Neural crest cell (in vitro differentiated cells): ENCODE results near the gene CENPP. TPM values are rescaled to one million over a fixed set of nuclear protein-coding genes. Genes with fewer than 3 reads are reported as not detected.
"Not testable (repeated sequence)": the region's sequence is repeated elsewhere in the genome, so short reads cannot be mapped to it uniquely, and the experiment has no call there.

Experiments
- DNase-seq: peaks from one replicate; pipeline ENCODE4 v3.0.0; 2021; ENCODE audit warnings: low read depth, mixed read lengths, low spot score
- H3K27ac Mint-ChIP-seq: one replicate; pipeline ENCODE4 v1.8.0; 2021; ENCODE audit warnings: mild to moderate bottlenecking, mixed read lengths; ENCODE audit not compliant: unreplicated experiment
- H3K27me3 Mint-ChIP-seq: 2 replicates; pipeline ENCODE4 v1.8.0; 2021; ENCODE audit warnings: low read depth, mild to moderate bottlenecking, mixed read lengths
- H3K36me3 Mint-ChIP-seq: 2 replicates; pipeline ENCODE4 v1.8.0; 2021; ENCODE audit warnings: low read depth, mild to moderate bottlenecking, mixed read lengths
- H3K4me1 Mint-ChIP-seq: 2 replicates; pipeline ENCODE4 v1.8.0; 2021; ENCODE audit warnings: mixed read lengths
- H3K4me3 Mint-ChIP-seq: one replicate; pipeline ENCODE4 v1.8.0; 2021; ENCODE audit warnings: mild to moderate bottlenecking, mixed read lengths
- H3K9me3 Mint-ChIP-seq: 2 replicates; pipeline ENCODE4 v1.8.0; 2021; ENCODE audit warnings: mixed read lengths
- total RNA-seq: library from RNA; stranded (reverse); gene quantifications from 2 replicates; pipeline ENCODE4 v1.2.1, GENCODE V29; 2021
- TF ChIP-seq, protein P1 (sequence below): fragments of 200-600 bp; sonication (generic); conservative IDR thresholded peaks from 2 replicates; pipeline ENCODE4 v1.5.0; 2021; ENCODE audit warnings: antibody characterized with exemption, mild to moderate bottlenecking

Gene CENPP
- total RNA-seq, 1 donor from 2014 or later = 15.7 TPM

DNA sequence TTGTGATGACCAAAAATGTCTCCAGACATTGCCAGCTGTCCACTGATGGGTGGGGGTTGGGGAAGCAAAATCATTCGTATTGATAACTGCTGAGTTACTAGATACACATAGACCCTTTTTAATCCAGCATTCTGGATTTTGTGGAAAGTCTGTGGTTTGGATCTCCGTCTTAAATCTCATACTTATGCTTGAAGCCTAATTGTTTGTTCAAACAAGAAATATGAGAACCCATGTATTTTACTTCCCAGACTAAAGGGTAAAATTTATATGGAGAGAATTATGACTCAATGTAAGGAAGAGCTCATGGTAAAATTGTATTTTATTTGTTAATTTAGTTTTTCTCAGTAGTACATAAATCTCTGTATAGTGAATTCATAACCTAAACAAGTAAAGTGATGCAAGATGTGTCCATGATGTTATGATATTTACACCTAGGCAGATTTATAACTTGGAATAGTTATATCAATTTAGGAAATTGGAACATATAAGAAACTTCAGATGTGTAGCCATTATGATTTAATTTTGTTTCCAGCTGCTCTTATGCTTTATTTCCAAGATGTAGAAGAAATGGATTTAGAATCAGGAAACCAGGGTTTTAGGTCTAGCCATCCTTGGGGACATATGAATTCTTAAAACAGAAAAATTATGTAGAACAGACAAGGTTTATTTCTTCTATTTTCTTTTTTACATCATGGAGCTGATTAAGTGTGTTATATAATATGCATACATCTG is 83.2 kb downstream of the CENPP start:
- peaks cover 3% of the 10 kb centered on the region for H3K4me1 Mint-ChIP-seq
- TF ChIP-seq, protein P1, sequence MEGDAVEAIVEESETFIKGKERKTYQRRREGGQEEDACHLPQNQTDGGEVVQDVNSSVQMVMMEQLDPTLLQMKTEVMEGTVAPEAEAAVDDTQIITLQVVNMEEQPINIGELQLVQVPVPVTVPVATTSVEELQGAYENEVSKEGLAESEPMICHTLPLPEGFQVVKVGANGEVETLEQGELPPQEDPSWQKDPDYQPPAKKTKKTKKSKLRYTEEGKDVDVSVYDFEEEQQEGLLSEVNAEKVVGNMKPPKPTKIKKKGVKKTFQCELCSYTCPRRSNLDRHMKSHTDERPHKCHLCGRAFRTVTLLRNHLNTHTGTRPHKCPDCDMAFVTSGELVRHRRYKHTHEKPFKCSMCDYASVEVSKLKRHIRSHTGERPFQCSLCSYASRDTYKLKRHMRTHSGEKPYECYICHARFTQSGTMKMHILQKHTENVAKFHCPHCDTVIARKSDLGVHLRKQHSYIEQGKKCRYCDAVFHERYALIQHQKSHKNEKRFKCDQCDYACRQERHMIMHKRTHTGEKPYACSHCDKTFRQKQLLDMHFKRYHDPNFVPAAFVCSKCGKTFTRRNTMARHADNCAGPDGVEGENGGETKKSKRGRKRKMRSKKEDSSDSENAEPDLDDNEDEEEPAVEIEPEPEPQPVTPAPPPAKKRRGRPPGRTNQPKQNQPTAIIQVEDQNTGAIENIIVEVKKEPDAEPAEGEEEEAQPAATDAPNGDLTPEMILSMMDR = no peak

DNA sequence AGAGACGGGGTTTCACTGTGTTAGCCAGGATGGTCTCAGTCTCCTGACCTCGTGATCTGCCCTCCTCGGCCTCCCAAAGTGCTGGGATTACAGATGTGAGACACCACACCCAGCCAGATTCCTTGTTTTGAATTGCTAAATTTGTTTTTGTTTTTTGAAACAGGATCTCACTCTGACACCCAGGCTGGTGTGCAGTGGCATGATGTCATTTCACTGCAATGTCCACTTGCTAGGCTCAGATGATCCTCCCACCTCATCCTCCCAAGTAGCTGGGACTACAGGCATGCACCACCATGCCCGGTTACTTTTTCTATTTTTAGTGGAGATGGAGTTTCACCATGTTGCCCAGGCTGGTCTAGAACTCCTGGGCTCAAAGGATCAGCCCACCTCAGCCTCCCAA is 85.4 kb downstream of the CENPP start:
- not testable (repeated sequence) for H3K27me3 Mint-ChIP-seq, DNase-seq, H3K9me3 Mint-ChIP-seq, H3K4me3 Mint-ChIP-seq, H3K4me1 Mint-ChIP-seq, H3K36me3 Mint-ChIP-seq, H3K27ac Mint-ChIP-seq

More for the DNA sequence above, 83.2 kb downstream of the CENPP start:
- no peaks in the 10 kb centered on the region for H3K36me3 Mint-ChIP-seq
- no peak overlapping the region for H3K4me3 Mint-ChIP-seq
- H3K27me3 Mint-ChIP-seq = no peaks in the 10 kb centered on the region
- H3K27ac Mint-ChIP-seq = no peak overlapping the region
- no peaks in the 10 kb centered on the region for H3K9me3 Mint-ChIP-seq
- DNase-seq = no peak

DNA sequence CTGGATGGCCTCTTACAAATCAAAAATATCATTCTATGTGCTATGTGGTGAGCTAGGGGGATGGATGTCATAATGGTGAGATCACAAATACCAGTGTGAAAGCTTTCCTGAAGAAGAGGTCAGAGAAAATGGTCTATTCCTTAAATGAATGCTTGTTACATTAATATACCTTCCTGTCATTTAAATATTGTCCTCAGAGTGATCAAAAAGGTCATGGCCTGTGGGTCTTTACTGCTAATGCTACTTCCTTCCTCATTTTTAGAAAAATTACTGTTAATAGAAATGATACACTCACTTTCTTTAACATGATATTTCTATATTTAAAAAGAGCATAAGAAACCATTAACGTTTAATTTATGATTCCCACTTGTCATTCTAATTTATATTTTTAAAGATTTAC is 88.8 kb downstream of the CENPP start:
- H3K9me3 Mint-ChIP-seq = no peaks in the 10 kb centered on the region
- TF ChIP-seq, protein P1 = no peak
- no peak overlapping the region for H3K27ac Mint-ChIP-seq
- peaks cover 3% of the 10 kb centered on the region for H3K4me1 Mint-ChIP-seq
- no peaks in the 10 kb centered on the region for H3K27me3 Mint-ChIP-seq
- H3K4me3 Mint-ChIP-seq = no peak overlapping the region
- DNase-seq = no peak
- no peaks in the 10 kb centered on the region for H3K36me3 Mint-ChIP-seq

DNA sequence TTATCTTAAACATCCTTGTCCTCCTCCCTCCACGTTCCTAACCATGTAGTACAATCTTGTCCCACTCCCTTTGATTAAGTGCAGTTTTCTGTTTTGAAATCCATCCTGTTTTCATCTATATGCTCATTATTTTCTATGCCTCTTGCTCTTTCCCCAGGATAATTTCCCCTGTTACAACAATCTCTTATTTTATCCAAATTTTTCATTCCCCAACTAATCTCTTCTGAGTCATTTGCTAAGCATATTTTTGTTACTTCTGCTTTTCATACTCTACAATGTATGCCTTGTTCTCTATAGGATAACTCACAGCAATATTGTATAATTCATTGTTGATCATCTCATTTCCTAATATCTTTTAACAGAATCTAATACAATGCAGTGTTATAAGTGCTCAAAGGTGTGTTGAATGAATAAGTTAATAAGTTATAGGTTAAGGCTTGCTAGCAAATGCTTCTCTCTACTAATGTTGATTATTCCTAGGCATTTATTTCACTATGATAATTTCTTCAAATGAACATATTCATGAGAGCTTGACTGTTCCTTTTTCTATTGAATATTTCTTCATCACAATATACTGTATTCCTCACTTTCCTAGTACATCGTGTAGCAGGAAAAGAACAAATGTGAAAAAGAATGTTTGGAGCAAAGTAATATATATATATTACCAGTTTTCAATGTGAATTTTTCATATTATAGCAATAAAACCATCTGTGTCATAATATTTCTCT is 97.0 kb downstream of the CENPP start:
- no peaks in the 10 kb centered on the region for H3K9me3 Mint-ChIP-seq
- H3K27ac Mint-ChIP-seq = no peak overlapping the region
- peaks cover 8% of the 10 kb centered on the region for H3K4me1 Mint-ChIP-seq
- DNase-seq = no peak
- TF ChIP-seq, protein P1 = no peak
- no peaks in the 10 kb centered on the region for H3K36me3 Mint-ChIP-seq
- no peaks in the 10 kb centered on the region for H3K27me3 Mint-ChIP-seq
- no peak overlapping the region for H3K4me3 Mint-ChIP-seq

DNA sequence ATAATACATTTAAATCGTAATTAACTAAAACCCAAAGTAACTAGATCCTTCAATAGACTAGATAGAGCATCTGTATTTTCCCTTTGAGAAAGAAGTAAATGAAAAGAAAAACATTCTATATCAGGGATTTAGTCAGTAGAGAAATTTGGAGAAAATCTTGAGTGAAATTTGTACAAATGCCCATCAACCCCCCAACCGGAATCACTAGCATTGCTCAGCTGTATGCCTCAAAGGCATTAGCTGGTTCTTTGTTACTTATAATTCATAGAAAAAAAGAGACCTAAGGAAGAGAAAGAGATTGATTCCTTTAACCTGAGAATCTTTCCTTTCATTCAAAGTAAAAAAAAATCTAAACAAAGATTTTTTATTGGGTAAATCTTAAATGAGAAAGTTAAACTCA is 97.9 kb downstream of the CENPP start:
- no peaks in the 10 kb centered on the region for H3K36me3 Mint-ChIP-seq
- DNase-seq = no peak
- H3K4me3 Mint-ChIP-seq = no peak overlapping the region
- no peak overlapping the region for H3K27ac Mint-ChIP-seq
- H3K27me3 Mint-ChIP-seq = no peaks in the 10 kb centered on the region
- H3K9me3 Mint-ChIP-seq = no peaks in the 10 kb centered on the region
- TF ChIP-seq, protein P1 = no peak
- H3K4me1 Mint-ChIP-seq = peaks cover 8% of the 10 kb centered on the region

DNA sequence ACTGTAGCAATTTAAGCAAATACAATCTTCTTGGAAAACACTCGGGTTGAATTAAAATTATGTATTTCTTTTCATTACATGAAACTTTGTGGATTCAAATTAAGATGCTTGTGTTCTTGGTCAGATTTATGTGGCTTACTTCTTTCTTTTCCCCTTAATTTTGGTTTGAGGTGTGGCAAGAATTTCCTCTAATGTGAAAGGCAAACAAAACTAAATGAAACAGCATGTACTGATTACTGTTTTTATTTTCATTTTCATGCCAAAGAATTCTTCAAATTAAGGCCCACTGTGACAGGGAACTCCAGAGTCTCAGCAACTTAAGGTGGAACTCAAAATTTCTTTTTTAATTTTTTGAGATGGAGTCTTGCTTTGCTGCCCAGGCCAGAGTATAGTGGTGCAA is 98.6 kb downstream of the CENPP start, which contains the start of gene OMD:
Gene OMD, minus strand, starts transcription at position 132 of the 400 bp plus-strand sequence. CDS start 6,913 bp downstream, outside the sequence.
- H3K27ac Mint-ChIP-seq = no peak within 1 kb of the TSS

More for the DNA sequence above, 98.6 kb downstream of the CENPP start, which contains the start of gene OMD:
- peaks cover 8% of the 10 kb centered on the region for H3K4me1 Mint-ChIP-seq
- DNase-seq = no peak
- H3K9me3 Mint-ChIP-seq = no peaks in the 10 kb centered on the region
- H3K4me3 Mint-ChIP-seq = no peak within 1 kb of the TSS
- no peaks in the 10 kb centered on the region for H3K36me3 Mint-ChIP-seq
- no peaks in the 10 kb centered on the region for H3K27me3 Mint-ChIP-seq
- TF ChIP-seq, protein P1 = no peak
